OCI-LY3 (cell line): ENCODE data around the gene ADGRB3.

Source experiments
- H2AFZ ChIP-seq: fragments of 200-600, 300-600 bp; shearing (Covaris generic); 2 replicates; pipeline ENCODE4 v1.6.0; 2014; ENCODE audit warnings: antibody characterized with exemption, low read depth, low read length
- H3K27ac ChIP-seq: fragments of 200-600, 300-600 bp; sonication (generic); 2 replicates; pipeline ENCODE4 v1.5.1; 2014; ENCODE audit warnings: mild to moderate bottlenecking, low read length, moderate library complexity, mixed read lengths
- H3K27me3 ChIP-seq: fragments of 200-600, 300-600 bp; sonication (generic); 2 replicates; pipeline ENCODE4 v1.6.1; 2014; ENCODE audit warnings: low read depth, low read length, mixed read lengths
- H3K36me3 ChIP-seq: fragments of 200-600, 300-600 bp; sonication (generic); replicated peaks from 2 replicates; pipeline ENCODE3; 2014; ENCODE audit warnings: low read depth, low read length, mixed read lengths
- H3K4me1 ChIP-seq: fragments of 300-600, 200-600 bp; sonication (generic); 2 replicates; pipeline ENCODE4 v1.6.1; 2014; ENCODE audit warnings: low read length, mixed read lengths
- H3K4me2 ChIP-seq: fragments of 200-600, 300-600 bp; sonication (generic); 2 replicates; pipeline ENCODE4 v1.6.1; 2014; ENCODE audit warnings: low read length, mixed read lengths
- H3K4me3 ChIP-seq: fragments of 300-600, 200-600 bp; sonication (generic); 2 replicates; pipeline ENCODE4 v1.5.1; 2014; ENCODE audit warnings: antibody characterized with exemption, mild to moderate bottlenecking, low read length, moderate library complexity
- H3K79me2 ChIP-seq: fragments of 300-600, 200-600 bp; shearing (Covaris generic); 2 replicates; pipeline ENCODE4 v1.6.1; 2014; ENCODE audit warnings: mild to moderate bottlenecking, low read length, mixed read lengths
- H3K9ac ChIP-seq: fragments of 300-600, 200-600 bp; shearing (Covaris generic); 2 replicates; pipeline ENCODE4 v1.6.0; 2014; ENCODE audit warnings: mild to moderate bottlenecking, low read length, moderate library complexity
- H3K9me3 ChIP-seq: fragments of 200-600, 300-600 bp; shearing (Covaris generic); 2 replicates; pipeline ENCODE4 v1.6.1; 2014; ENCODE audit warnings: low read length, mixed read lengths; ENCODE audit not compliant: insufficient read depth
- H4K20me1 ChIP-seq: fragments of 200-600, 300-600 bp; sonication (generic); 2 replicates; pipeline ENCODE4 v1.6.1; 2016; ENCODE audit warnings: low read length, mixed read lengths; ENCODE audit not compliant: insufficient read depth
- EZH2phosphoT487 ChIP-seq: fragments of 200-600 bp; shearing (Covaris generic); IDR thresholded peaks from 2 replicates; pipeline ENCODE4 v1.6.1; 2018; ENCODE audit warnings: antibody characterized with exemption, mixed run types, low read depth
- TF ChIP-seq, protein P1 (sequence below): fragments of 200-600, 300-600 bp; sonication (generic); IDR thresholded peaks from 2 replicates; pipeline ENCODE4 v1.5.1; 2014; ENCODE audit warnings: antibody characterized with exemption, low read length, low read depth

Gene ADGRB3

DNA sequence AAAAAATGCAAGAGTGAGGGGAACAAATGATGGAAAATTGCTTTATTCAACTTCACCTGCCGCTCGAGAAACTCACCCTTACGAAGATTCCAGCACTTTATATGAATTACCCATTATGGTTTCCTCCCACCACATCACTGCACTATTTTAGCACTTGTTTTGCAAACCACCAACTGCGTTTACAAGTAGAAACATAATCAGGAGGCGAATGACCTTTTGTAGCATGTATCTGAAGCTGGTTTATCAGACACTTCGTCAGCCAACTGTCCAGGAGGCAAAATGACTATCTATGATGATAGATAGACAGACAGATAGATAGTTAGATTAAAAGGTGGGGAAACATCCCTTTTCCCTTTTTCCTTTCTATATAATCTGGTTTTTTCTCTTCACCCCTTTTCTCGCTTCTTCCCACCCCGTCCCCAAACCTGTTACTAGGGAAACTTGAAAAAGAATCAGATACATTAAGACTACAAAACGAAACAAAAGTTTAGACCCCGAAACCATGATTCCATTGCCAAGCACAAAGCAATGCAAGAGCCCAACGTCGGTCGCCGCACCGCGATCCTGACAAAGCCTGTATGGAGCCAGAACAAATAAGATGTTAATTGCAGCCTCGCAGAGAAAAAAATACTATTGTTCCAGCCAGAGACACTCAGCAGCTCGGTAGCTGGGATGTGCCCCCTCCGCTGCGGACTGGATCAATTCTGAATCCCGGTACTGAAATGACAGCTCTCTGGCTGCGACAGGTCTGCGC is 933 bp upstream of the ADGRB3 start:
- Histone ChIP-seq H3K27ac (no peak overlapping the region), H3K36me3 (no peaks in the 10 kb centered on the region), H3K4me3 (peak overlapping the region; percentile 88), H3K27me3 (0 out of 2 replicates have a peak, but pooled peaks cover 6% of the 10 kb centered on the region), H4K20me1 (no peaks in the 10 kb centered on the region), H3K79me2 (no peaks in the 10 kb centered on the region), H3K4me1 (peaks cover 10% of the 10 kb centered on the region), H3K9ac (peak overlapping the region; percentile 39; the same call in 1 of the 2 replicates), H2AFZ (peak overlapping the region; percentile 91), H3K4me2 (peak overlapping the region; percentile 76), H3K9me3 (no peaks in the 10 kb centered on the region)
- no peak for TF ChIP-seq EZH2phosphoT487
- TF ChIP-seq, protein P1, sequence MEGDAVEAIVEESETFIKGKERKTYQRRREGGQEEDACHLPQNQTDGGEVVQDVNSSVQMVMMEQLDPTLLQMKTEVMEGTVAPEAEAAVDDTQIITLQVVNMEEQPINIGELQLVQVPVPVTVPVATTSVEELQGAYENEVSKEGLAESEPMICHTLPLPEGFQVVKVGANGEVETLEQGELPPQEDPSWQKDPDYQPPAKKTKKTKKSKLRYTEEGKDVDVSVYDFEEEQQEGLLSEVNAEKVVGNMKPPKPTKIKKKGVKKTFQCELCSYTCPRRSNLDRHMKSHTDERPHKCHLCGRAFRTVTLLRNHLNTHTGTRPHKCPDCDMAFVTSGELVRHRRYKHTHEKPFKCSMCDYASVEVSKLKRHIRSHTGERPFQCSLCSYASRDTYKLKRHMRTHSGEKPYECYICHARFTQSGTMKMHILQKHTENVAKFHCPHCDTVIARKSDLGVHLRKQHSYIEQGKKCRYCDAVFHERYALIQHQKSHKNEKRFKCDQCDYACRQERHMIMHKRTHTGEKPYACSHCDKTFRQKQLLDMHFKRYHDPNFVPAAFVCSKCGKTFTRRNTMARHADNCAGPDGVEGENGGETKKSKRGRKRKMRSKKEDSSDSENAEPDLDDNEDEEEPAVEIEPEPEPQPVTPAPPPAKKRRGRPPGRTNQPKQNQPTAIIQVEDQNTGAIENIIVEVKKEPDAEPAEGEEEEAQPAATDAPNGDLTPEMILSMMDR, result no peak

DNA sequence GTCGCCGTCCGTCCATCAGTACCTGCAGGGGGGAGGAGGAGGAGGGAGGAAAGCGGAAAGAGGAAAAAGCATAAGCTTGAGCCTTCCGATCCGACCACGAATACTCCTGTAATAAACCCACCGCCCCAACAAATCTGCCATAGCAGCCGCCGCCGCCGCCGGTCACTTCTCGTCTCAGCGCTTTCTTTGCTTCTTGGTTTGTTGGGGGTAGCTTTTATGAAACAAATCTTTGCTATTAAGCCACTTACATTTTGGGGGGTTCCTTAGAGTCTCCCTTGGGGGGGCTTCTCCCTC is 277 bp downstream of the ADGRB3 start:
- TF ChIP-seq, protein P1, result no peak
- no peak for TF ChIP-seq EZH2phosphoT487
- 0 out of 2 replicates have a peak, but pooled peaks cover 6% of the 10 kb centered on the region for H3K27me3 ChIP-seq

DNA sequence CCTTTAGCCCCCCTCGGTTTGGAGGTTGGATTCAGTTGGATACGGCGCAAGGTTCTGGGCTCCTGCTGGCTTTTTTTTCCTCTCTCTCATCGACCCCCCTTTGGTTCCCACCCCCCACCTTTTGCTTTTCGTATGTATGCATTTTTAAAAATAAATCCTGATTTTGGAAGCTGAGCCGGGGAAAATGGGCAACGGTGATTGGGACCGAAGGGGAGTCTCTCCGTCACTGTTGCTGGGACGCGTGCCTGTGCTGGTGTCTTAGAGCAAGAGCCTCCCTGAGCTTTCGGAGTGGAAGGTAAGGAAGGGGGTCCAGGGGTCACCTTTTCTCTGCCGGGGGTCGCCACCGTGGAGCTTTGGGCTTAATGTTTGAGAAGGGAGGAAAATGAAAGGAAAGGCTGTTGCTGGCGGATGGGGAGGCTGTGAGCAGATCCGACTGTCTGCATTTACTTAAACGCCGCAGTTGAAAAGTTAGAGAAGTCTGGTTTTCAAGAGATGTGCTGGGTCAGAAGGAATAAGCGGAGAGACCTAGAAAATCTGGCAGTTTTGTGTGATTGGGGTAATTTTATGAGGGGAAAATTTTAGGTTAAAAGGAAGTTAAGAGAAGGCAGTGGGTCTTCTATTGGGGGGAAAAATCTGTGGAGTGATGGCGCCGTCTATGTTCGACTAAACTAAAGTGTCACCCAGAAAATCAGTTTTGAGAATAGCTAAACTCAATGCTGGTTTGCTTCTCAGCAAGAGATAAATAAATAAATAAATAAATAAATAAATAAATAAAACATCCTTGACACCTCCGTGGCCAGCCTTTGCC is 828 bp downstream of the ADGRB3 start:
- TF ChIP-seq, protein P1, result no peak
- no peak for TF ChIP-seq EZH2phosphoT487
- Histone ChIP-seq H2AFZ (peak overlapping the region; percentile 91), H3K36me3 (no peaks in the 10 kb centered on the region), H3K27me3 (0 out of 2 replicates have a peak, but pooled peaks cover 6% of the 10 kb centered on the region), H3K4me2 (peak overlapping the region; percentile 76), H3K27ac (no peak overlapping the region), H3K4me3 (peak overlapping the region; percentile 88), H3K79me2 (no peaks in the 10 kb centered on the region), H3K9ac (peak overlapping the region; percentile 69), H3K9me3 (no peaks in the 10 kb centered on the region), H4K20me1 (no peaks in the 10 kb centered on the region), H3K4me1 (peaks cover 26% of the 10 kb centered on the region)

More for the DNA sequence above, 277 bp downstream of the ADGRB3 start:
- Histone ChIP-seq H3K4me1 (peaks cover 20% of the 10 kb centered on the region), H3K9ac (peak overlapping the region; percentile 69), H3K9me3 (no peaks in the 10 kb centered on the region), H3K4me3 (peak overlapping the region; percentile 88), H4K20me1 (no peaks in the 10 kb centered on the region), H3K36me3 (no peaks in the 10 kb centered on the region), H2AFZ (peak overlapping the region; percentile 91), H3K4me2 (peak overlapping the region; percentile 76), H3K27ac (no peak overlapping the region), H3K79me2 (no peaks in the 10 kb centered on the region)

DNA sequence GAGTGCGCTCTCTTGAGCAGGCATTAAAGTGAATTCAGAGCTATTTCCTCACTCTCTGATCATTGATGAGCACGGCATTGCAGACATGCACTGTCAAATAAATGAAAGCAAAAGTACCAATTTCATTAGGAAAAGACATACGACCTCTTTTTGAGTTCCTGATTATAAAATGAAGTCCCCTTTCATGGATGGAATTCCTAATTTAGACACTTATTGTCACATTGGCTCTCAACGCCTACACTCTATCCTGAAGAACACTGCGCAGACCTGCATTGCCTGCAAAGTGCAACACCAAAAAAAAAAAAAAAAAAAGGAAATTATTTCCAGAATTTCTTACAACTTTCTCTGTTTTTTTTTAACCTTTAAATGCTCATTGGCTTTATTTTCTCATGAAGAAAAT is 1.6 kb downstream of the ADGRB3 start:
- H3K36me3 ChIP-seq, result no peaks in the 10 kb centered on the region
- 0 out of 2 replicates have a peak, but pooled peaks cover 6% of the 10 kb centered on the region for H3K27me3 ChIP-seq
- H4K20me1 ChIP-seq, result no peaks in the 10 kb centered on the region
- H3K79me2 ChIP-seq, result no peaks in the 10 kb centered on the region
- H3K9ac ChIP-seq, result no peak overlapping the region
- no peak overlapping the region for H3K27ac ChIP-seq
- peak overlapping the region; percentile 17; the same call in 1 of the 2 replicates for H3K4me2 ChIP-seq
- no peak overlapping the region for H3K4me3 ChIP-seq
- TF ChIP-seq, protein P1, result no peak
- TF ChIP-seq EZH2phosphoT487, result no peak
- peaks cover 27% of the 10 kb centered on the region for H3K4me1 ChIP-seq
- H3K9me3 ChIP-seq, result no peaks in the 10 kb centered on the region
- H2AFZ ChIP-seq, result no peak overlapping the region
